Loucy (cell line): ENCODE data around the gene SLC35B2.

ENCODE experiments used
- H2AFZ ChIP-seq: fragments of 200-600 bp; sonication (generic); 2 replicates; pipeline ENCODE4 v1.6.0; 2016; ENCODE audit warnings: antibody characterized with exemption, mild to moderate bottlenecking, low read length, moderate library complexity
- H3F3A ChIP-seq: fragments of 200-600 bp; 2 replicates; pipeline ENCODE4 v1.6.0; 2016; ENCODE audit warnings: antibody characterized with exemption, low read depth, mild to moderate bottlenecking
- H3K27me3 ChIP-seq: fragments of 200-600 bp; sonication (generic); 2 replicates; pipeline ENCODE4 v1.6.1; 2014; ENCODE audit warnings: low read length, mild to moderate bottlenecking; ENCODE audit not compliant: insufficient read depth, poor library complexity, severe bottlenecking
- H3K36me3 ChIP-seq: fragments of 200-600 bp; sonication (generic); 2 replicates; pipeline ENCODE4 v1.6.1; 2016; ENCODE audit warnings: low read length; ENCODE audit not compliant: insufficient read depth
- H3K4me1 ChIP-seq: fragments of 200-600 bp; sonication (generic); 2 replicates; pipeline ENCODE4 v1.5.1; 2014; ENCODE audit warnings: low read length, mild to moderate bottlenecking; ENCODE audit not compliant: insufficient read depth, poor library complexity, severe bottlenecking
- H3K4me2 ChIP-seq: fragments of 200-600 bp; sonication (generic); 2 replicates; pipeline ENCODE4 v1.6.0; 2014; ENCODE audit warnings: antibody characterized with exemption, low read length, low read depth, mild to moderate bottlenecking; ENCODE audit not compliant: poor library complexity, severe bottlenecking
- H3K4me3 ChIP-seq: fragments of 200-600 bp; sonication (generic); 2 replicates; pipeline ENCODE4 v1.5.1; 2014; ENCODE audit warnings: low read length, mild to moderate bottlenecking, mixed read lengths; ENCODE audit not compliant: poor library complexity, severe bottlenecking
- H3K79me2 ChIP-seq: fragments of 200-600 bp; sonication (generic); 2 replicates; pipeline ENCODE4 v1.6.1; 2014; ENCODE audit warnings: low read length; ENCODE audit not compliant: insufficient read depth
- H3K9ac ChIP-seq: fragments of 200-600 bp; sonication (generic); 2 replicates; pipeline ENCODE4 v1.6.0; 2014; ENCODE audit warnings: mild to moderate bottlenecking, low read depth, low read length, moderate library complexity; ENCODE audit not compliant: poor library complexity, severe bottlenecking
- H3K9me2 ChIP-seq: fragments of 200-600 bp; sonication (generic); replicated peaks from 2 replicates; pipeline ENCODE4 v1.6.1; 2016; ENCODE audit warnings: low read depth, low read length, mixed read lengths
- H3K9me3 ChIP-seq: fragments of 200-600 bp; sonication (generic); 2 replicates; pipeline ENCODE4 v1.6.1; 2014; ENCODE audit warnings: mild to moderate bottlenecking, antibody characterized with exemption, low read length, low read depth; ENCODE audit not compliant: insufficient read depth
- H4K20me1 ChIP-seq: fragments of 200-600 bp; sonication (generic); 2 replicates; pipeline ENCODE4 v1.6.0; 2014; ENCODE audit warnings: antibody characterized with exemption, low read length, mild to moderate bottlenecking; ENCODE audit not compliant: insufficient read depth, poor library complexity, severe bottlenecking
- CTCF ChIP-seq: fragments of 200-600 bp; sonication (generic); conservative IDR thresholded peaks from 2 replicates; pipeline ENCODE4 v1.5.1; 2014; ENCODE audit warnings: mild to moderate bottlenecking, antibody characterized with exemption, low read length
- EZH2phosphoT487 ChIP-seq: fragments of 200-600 bp; IDR thresholded peaks from 2 replicates; pipeline ENCODE4 v1.6.1; 2018; ENCODE audit warnings: antibody characterized with exemption, mild to moderate bottlenecking, moderate library complexity, borderline replicate concordance

The SLC35B2 gene

GRCh38 chr6:44226368-44227147 is 30.8 kb downstream of the SLC35B2 start:
- Histone ChIP-seq H3K4me1 (peaks cover 38% of the 10 kb centered on the region), H3K4me3 (no peak overlapping the region), H3K27me3 (no peaks in the 10 kb centered on the region), H3K4me2 (peak overlapping the region; percentile 85), H3K9me3 (no peaks in the 10 kb centered on the region), H3K9ac (peak overlapping the region; percentile 39), H2AFZ (no peak overlapping the region), H4K20me1 (no peaks in the 10 kb centered on the region), H3K79me2 (peaks cover 34% of the 10 kb centered on the region), H3F3A (0 out of 2 replicates have a peak, but pooled peaks cover 3% of the 10 kb centered on the region), H3K9me2 (no peaks in the 10 kb centered on the region), H3K36me3 (peaks cover 5% of the 10 kb centered on the region; the same call in 1 of the 2 replicates)
- TF ChIP-seq CTCF (no peak), EZH2phosphoT487 (no peak)

- H3K27me3 ChIP-seq: no peaks in the 10 kb centered on the region
- no peaks in the 10 kb centered on the region for H3K9me2 ChIP-seq
- H3K4me3 ChIP-seq: no peak overlapping the region
- TF ChIP-seq EZH2phosphoT487 (no peak), CTCF (no peak)
- H3K36me3 ChIP-seq: peaks cover 4% of the 10 kb centered on the region; the same call in 1 of the 2 replicates
- H3K4me2 ChIP-seq: peak overlapping the region; percentile 85
- H3K4me1 ChIP-seq: peaks cover 42% of the 10 kb centered on the region
- peaks cover 34% of the 10 kb centered on the region for H3K79me2 ChIP-seq
- H4K20me1 ChIP-seq: no peaks in the 10 kb centered on the region
- H3F3A ChIP-seq: peaks cover 6% of the 10 kb centered on the region; the same call in 1 of the 2 replicates
- H3K9ac ChIP-seq: peak overlapping the region; percentile 39
- H2AFZ ChIP-seq: no peak overlapping the region
- no peaks in the 10 kb centered on the region for H3K9me3 ChIP-seq
Measured at GRCh38 chr6:44225579-44226325, 31.6 kb downstream of the SLC35B2 start.

- Histone ChIP-seq H3K9ac (peak overlapping the region; percentile 79), H3K36me3 (no peaks in the 10 kb centered on the region), H3K9me3 (no peaks in the 10 kb centered on the region), H3K4me1 (peaks cover 42% of the 10 kb centered on the region), H3K4me2 (peak overlapping the region; percentile 85), H2AFZ (no peak overlapping the region), H3K27me3 (no peaks in the 10 kb centered on the region), H4K20me1 (no peaks in the 10 kb centered on the region), H3K4me3 (peak overlapping the region; percentile 90), H3K79me2 (peaks cover 34% of the 10 kb centered on the region), H3F3A (peaks cover 6% of the 10 kb centered on the region; the same call in 1 of the 2 replicates), H3K9me2 (no peaks in the 10 kb centered on the region)
- no peak for TF ChIP-seq CTCF
- no peak for TF ChIP-seq EZH2phosphoT487
Measured at GRCh38 chr6:44224965-44225305, 32.4 kb downstream of the SLC35B2 start.
